NCI-H526 (cell line): ENCODE data around the gene EFCC1.

ENCODE experiments used
- DNase-seq, 2 experiments: peaks; one replicate each; lab custom pipeline; 2025; lab: John Stamatoyannopoulos, UW

EFCC1 gene

DNA sequence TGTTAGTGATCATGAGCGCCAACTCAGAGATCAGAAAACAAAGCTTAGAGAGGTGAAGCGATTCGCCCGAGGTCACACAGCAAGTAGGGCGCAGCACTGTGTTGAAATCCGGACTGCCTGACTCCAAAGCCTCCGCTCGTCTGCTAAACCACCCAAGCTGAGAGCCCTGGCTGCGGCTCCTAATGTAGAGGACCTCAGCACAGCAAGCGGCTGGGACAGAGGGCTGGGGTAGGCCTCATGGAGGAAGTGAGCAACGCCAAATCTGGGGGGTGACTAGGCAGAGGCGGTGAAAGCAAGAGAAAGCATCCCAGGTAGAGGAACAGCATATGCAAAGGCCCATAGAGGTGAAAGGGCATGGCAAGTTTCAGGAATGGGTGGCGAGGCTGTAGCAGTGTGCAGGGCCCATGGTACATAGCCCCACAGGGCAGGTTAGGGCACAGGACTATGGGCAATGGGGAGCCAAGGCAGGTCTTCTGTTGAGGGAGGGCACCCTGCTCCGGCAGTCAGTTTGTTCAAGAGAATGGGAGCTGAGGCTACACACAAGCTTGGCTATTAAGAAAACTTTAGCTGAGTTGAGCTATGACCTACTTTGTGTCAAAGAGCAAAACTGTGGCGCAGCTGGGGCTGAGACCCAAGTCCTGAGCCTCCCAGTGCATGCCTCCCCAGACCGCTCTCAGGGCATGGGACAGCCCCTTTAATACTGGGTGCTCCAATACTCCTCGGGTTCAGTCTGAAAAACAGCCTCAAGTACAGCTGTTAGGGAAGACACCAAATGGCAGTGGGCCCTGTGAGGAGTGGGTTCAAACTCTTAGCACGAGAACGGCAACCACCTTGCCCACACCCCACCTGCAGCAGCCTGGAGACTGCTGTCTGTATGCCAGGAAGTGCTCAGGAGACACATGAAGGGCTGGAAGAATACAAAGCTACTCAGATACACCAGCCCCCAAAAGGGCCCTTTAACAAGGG, 6.2 kb upstream of the EFCC1 start:
- no peak for DNase-seq

DNA sequence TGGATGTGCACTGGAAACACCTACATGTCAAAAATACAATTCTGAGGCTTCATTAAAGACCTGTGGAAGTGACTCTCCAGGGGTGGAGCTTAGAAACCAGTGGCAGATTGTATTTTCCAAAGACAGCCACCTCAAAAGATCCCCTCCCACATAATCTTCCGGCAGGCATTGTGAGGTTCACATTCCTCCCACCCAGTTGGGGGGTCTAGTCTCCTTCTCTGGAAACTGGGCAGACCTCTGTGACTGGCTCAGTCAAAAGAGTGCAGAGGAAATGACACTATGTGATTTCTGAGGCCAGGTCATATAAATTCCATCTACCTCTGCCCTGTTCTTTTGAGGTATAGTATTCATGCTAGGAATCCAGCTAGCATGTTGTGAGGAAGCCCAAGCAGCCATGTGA, 5.4 kb upstream of the EFCC1 start:
- DNase-seq: no peak

DNA sequence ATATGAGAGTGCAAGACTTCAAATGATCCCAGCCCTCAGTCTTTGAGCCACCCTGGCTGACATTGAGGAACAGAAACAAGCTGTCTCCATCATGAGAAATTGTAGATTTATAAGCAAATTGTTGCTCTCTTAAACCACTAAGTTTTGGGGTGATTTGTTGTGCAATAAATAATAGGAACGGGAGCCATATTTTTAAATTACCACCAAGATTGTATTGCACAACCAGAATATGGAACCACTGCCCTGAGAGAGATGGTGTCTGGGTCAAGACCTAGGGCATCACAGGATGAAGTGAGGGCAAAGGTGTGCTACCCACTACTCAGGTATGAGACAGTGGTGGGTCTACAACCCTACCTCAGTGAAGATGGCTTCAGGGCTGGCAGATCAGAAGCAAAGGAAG, 4.9 kb upstream of the EFCC1 start:
- DNase-seq: no peak

DNA sequence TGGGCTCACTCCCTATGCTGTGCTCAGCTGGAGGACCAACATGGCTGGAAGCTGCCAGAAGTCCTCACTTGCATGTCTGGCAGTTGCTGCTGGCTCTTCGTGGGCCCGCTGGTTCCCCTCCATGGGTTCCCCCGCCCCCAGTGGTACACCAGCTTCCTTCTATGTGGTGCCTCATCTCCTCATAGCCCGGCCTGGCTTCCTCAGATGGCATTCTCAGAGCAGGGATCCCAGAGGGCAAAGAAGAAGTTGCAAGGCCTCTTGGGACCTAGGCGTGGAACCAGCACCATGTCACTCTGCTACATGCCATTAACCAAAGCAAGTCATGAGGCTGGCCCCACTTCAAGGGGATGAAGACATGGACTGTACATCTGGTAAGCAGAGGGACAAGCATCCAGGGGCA, 4.4 kb upstream of the EFCC1 start:
- DNase-seq: no peak

DNA sequence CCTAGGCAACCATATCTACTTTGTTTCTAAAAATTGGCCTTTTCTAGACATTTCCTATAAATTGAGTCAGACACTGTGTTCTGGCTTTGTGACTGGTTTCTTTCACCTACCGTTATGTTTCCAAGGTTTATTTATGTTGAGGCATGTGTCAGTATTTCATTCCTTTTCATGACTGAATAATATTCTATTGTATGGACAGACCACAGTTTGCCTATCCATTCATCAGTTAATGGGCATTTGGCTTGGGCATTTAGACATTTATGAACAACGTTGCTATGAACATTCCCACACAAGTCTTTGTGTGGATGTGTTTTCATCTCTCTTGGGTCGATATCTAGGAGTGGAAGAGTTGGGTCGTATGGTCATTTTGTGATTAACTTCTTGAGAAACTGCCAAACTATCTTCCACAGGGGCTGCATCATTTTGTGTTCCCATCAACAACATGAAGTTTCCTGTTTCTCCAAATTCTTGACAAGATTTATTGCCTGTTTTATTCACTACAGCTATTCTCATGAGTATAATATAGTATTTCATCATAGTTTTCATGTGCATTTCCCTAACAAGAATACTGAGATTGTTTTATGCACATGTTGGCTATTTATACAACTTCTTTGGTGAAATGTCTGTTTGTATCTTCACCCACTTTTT, 3.5 kb upstream of the EFCC1 start:
- no peak for DNase-seq

DNA sequence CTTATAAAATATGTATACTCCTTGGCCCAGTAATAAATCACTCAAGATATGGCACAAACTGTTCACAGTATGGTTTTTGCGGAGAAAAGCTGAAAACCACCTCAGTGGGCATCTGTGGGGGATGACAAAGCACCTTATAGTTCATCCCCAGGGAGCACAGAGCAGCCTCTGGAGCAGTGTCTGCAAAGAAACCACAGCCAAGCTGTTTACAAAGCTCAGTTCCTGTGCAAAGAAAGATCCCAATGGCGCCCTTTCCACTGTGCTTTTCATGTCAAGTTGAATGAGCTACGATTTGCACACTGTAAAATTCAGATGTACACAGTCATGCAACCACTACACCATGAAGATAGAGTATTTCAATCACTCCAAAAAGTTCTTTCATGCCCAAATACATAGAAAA, 2.5 kb upstream of the EFCC1 start:
- no peak for DNase-seq

DNA sequence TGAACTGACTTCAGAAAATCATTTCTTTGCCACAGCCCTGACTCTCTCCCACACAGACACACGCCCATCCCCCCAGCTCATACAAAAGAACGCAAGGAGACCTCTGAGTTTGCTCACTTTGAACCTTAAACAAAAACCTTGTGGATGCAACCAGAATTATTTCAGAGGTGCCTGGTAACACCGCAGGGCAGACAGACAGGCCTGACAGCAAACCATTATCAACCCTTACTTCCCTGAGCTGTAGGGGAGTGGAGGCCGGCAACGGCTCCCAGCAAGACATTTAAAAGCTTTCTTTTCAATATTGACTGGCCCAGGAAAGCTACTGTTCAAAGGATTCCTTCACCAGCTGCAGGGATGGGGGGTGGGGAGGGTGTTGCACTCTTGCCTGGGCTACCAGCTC, 2.0 kb upstream of the EFCC1 start:
- no peak for DNase-seq

DNA sequence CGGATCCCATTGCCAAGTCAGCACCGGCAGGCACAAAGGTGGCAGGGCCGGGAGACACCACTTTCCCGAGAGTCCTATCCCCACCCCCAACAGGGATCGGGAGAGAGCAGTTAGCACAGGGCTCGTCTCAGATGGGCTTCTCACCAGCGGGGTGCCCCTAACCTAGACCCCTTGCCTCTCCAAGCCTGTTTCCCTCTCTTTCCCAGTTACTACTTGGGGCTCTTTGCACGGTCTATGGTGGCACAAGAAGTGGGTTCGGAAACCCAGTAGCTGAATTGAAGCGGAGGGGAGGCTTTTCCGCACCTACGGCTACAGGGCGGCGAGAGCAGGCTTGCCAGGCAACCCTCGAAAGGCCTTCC, 383 bp upstream of the EFCC1 start:
- peak in 1 of 2 experiments; percentile 24 for DNase-seq

DNA sequence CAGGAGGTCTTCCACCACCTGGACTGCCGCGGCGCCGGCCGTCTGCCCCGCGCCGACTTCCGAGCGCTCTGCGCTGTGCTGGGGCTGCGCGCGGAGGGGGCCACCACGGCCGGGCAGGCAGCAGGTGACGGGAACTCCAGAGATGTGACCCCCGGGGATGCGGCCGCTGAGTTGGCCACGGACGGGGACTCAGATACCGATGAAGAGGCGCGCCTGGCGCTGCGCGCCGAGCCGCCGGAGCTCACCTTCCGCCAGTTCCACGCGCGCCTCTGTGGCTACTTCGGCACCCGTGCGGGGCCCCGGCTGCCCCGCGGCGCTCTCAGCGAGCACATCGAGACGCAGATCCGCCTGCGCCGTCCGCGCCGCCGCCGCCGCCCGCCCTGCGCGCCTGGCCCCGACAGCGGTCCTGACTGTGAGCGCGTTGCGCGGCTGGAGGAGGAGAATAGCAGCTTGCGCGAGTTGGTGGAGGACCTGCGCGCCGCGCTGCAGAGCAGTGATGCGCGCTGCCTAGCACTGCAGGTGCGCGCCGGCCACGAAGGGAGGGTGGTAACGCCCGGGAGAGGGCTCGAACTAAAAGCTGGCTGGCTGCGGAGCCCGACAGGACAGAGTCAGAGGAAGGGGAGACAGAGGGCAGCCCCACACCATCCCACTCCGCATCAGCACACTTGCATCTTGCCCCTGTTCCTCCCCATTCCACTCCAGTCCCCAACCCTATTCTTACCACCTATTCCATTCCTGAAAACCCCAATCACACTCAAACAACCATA, 885 bp downstream of the EFCC1 start:
- DNase-seq: peak in 1 of 2 experiments; percentile 56

DNA sequence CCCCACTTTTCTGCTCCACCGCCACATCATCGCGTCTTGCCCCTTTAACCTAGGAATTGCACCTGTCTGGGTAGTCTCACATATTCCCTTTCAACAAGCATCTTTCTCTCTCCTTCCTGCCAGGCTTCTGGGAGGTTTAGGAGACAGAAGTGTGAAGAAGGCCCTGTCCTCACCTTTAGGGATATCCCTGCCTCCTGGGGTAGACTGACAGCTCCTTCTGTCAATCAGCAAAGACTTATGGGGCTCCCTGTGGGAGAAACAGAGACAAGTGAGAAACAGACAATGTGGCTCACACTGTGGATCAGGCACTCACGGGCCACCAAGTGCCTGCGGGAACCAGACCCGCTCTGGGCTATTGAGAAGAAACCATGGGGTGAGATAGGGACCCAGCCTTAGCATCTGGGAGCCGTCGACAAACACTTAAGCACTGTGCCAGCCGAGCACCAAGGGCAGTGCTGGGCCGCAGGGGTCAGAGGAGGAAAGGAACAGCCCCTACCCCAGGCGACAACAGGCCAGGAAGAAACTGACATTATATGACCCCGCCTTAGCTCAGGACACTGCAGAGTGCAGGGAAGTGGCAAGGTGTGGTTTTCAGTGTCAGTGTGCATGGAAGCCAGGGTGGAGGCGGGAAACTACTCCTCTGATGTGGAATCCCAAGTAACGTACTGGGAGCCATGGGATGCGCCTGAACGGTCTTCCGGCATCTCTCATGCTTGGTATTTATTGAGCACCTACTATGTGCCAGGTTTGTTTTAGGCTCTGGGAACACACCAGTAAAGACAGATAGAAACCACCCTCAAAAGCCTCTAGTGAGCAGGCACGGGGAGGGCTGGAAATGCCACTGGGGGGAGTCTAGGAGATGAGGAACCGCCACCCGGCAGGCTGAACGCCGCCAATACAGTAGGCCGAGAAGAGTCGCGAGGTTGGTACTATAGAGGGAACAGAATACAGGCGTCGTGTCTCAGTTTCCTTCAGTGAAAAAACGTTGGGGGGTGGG, 1.8 kb downstream of the EFCC1 start:
- peak in 1 of 2 experiments; percentile 30 for DNase-seq

DNA sequence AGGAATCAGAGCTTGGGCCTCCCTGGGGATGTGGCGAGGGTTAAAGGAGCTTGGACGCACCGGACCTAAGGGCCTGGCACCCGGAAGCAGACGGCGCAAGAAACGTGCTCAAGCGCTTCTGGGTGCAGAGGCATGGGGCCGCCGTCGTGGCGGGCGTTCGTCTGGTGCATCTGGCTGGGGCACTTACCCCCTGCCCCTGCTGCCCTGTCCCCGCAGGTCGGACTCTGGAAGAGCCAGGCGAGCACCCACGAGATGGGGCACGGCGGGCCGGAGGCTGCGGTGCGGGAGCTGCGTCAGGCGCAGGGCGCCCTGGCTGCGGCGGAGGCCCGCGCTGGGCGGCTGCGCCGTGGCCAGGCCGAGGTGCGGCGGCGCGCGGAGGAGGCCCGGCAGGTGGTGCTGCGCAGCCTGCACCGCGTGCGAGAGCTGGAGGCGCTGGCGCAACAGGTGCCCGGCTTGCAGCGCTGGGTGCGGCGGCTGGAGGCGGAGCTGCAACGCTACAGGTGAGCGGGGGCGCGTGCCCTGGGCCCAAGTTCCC, 2.5 kb downstream of the EFCC1 start:
- DNase-seq: peak in 1 of 2 experiments; percentile 95

DNA sequence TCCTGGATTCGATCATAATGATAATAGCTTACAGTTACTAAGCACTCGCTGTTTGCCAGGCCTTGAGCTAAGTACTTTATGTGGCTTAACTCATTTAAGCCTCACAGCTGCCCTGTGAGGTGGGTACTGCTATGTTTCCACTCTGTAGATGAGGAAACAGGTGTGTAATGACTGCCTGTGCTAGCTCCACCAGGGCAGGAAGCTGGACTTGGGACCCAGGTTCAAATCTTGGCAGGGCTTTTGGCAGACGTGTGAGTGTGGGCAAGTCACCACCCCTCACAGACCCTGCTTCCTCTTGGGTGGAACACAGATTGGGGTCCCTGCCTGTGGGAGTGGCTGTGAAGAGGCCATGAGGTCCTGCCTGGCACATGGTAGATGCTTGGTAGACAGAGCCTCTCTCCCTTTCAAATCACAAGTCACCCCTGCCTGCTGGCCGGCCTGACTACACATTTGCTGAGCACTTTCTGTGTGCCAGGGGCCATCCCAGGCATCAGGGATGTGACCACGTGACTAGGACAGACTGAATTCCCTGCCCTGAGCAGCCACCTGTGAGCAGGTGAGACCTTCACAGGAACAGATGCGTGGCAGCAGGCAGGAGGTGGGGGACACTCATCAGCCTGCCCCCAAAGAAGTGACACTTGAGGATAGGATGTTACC, 3.7 kb downstream of the EFCC1 start:
- no peak for DNase-seq

DNA sequence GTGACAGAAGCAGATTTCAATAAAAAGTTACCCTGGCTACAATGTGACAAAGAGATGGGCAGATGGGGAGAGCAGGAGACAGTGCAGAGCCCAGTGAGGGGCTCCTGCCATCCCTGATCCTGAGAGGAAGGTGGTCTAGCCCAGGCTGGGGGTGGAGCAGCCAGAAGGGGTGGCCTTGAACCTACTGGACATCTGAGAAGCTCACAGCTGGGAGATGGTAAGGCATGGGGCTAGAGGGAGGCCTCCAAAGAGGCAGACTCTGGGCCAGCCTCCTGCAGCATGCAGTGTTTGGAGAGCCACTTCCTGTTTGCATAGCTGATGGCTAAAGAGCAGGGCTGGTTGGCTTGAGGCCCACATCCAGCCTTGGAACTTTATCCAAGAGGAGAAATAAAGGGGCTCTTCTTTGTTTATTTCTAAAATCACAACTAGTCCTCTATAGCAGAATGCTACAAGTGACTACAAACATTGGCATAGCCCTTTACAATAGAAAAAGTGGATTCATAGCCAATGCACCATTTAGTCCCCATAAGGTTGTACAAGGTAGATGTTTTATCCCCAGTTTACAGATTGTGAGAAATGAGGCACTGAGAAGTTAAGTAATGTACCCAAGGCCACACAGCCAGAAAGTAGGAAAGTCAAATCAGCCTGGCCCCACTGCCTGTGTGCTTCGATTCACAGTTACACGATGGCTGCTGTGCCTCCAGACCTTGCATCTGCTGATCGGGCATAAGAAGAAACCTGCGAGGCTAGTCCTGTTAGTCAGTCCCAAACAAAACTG, 4.6 kb downstream of the EFCC1 start:
- DNase-seq: no peak

DNA sequence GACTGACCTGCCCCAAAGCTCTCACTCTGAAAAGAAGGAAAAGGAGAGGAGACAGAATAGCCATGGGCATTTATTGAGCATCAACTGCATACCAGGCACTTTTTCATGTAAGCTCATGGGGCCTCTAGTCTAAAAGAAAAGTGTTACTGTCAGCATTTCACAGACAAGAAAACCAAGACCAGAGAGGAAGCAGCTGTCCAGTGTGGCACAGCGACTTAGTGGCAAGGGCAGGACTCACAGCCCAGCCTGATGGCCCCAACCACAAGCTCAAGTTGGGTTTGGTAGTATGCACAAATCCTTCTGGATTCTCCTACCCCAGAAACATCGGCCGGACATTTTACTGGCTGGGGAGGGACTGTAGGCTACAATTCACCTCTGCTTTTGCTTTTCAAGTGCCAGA, 5.8 kb downstream of the EFCC1 start:
- DNase-seq: no peak

DNA sequence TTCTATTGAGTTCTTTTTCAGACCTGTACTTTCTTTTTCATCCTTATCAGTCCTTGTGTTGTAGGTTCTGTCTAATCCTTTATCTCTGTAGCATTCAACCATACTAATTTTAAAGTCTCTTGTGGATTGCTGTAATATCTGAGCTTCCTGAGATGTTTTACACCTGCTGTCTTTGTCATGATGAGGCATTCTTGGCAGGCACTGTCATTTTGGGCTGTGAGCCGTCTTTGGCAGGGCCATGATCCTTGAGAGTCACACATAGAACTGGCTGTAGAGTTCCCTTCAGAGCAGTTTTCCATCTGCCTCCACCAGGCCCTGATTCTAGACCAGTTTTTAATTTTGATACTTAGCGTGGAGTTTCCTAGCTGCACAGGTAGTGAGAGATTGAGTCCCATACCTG, 6.7 kb downstream of the EFCC1 start:
- no peak for DNase-seq

DNA sequence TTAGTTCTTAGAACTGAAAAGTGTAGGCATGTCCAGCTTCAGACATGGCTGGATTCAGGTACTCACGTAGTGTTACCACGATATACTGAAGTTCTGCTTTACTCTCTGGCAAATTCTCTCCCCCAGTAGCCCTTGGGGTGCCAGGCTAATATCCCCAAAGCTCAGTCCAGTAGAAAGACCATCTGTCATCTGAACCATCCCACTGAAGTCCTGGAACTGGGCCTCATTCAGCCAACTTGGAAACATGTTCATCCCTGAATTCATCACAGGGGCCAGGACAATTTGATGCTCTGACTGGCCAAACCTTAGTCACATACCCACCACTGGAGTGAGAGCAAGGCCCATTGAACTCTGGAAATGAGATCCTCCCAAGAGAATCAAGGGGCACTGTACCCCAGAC, 8.2 kb downstream of the EFCC1 start:
- DNase-seq: no peak

DNA sequence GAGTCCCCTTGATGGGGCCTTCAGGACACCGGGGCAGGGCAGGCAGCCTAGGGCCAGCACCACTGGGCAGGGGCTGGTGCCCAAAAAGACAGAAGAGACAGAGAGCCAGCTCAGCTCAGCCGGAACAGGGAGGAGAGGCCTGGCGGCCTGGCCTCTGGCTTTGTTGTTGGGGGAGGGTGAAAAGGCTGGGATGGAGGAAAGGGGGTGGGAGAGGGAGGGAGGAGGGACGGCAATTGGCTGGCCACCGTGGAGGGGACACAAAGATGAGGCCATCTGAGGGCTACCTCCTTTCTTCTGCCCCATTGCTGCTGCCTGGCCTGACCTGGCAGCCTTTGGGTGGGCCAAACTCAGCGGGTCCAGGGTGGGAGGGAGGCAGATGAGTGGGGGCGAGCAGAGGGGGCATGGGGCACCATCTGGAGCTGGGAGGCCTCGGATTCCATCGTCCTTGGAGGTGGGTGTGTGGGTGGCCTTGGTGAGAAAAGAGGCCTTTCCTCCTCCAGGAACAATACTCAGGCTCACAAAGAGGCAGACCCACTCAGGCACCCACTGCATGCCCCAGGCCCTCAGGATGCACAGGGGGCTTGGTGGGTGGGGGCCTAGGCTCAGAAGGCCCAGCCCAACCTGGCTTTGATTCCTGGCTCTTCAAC, 9.3 kb downstream of the EFCC1 start:
- DNase-seq: no peak

DNA sequence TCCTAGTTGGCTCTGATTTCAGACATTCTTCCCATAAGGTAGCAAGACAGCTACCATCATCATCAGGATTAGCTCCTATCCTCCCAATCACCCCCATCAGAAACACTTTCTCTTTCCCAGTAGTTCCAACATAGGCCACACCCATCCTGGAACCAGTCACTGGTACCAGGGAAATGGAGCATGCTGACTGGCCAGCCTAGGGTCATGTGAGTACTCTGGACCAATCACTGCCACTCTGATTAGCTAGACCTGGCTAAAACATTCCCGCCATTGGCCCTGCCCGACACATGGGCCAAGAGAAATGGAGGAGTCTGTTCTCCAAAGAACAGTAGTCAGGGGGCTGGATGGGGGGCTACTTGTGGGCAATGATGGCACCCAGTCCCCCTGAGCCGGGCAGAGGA, 12.4 kb downstream of the EFCC1 start:
- DNase-seq: no peak

DNA sequence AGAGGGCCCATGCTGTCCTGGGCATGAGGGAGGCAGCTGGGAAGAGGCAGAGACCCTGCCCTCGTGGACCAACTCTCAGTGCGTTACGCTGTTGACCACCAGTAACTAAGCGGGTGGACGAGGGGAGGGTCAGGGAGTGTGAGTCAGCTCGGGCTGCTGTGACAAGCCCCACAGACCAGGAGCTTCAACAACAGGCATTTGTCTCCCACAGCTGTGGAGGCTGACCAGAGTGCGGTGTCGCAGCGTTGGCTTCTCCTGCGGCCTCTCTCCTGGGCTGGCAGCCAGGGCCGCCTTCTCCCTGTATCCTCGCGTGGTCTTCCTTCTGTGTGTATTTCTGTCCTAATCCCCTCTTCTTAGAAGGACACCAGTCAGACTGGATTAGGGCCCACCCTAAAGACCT, 13.0 kb downstream of the EFCC1 start:
- DNase-seq: no peak
